HepG2 (cell line): ENCODE data around the gene ZSCAN21. TPM values are rescaled to one million over a fixed set of nuclear protein-coding genes. Genes with fewer than 3 reads are reported as not detected.
A peak's percentile ranks its signal among the peaks of the same experiment; 100 is the strongest.

Source experiments
- ARNT2 ChIP-seq: sonication (generic); formaldehyde crosslinking; IDR thresholded peaks from 2 replicates; pipeline ENCODE4 v1.8.0; 2022; ENCODE audit warnings: mild to moderate bottlenecking, low read depth, missing genetic modification reagents, moderate library complexity
- BORCS8-MEF2B ChIP-seq: sonication (generic); formaldehyde crosslinking; IDR thresholded peaks from 2 replicates; pipeline ENCODE4 v1.8.0; 2022; ENCODE audit warnings: mild to moderate bottlenecking, missing genetic modification reagents
- CENPX ChIP-seq: sonication (generic); formaldehyde crosslinking; IDR thresholded peaks from 2 replicates; pipeline ENCODE4 v1.9.0; 2021; ENCODE audit warnings: mild to moderate bottlenecking, missing genetic modification reagents, moderate library complexity
- IRX3 ChIP-seq: sonication (generic); formaldehyde crosslinking; IDR thresholded peaks from 2 replicates; pipeline ENCODE4 v1.8.1; 2023; ENCODE audit warnings: mild to moderate bottlenecking, low read depth, missing genetic modification reagents, borderline replicate concordance
- MEIS2 ChIP-seq: sonication (generic); formaldehyde crosslinking; IDR thresholded peaks from 2 replicates; pipeline ENCODE4 v1.9.0; 2021; ENCODE audit warnings: mild to moderate bottlenecking, missing genetic modification reagents
- PHF20 ChIP-seq: sonication (generic); formaldehyde crosslinking; IDR thresholded peaks from 2 replicates; pipeline ENCODE4 v1.5.0; 2020; ENCODE audit warnings: mild to moderate bottlenecking, missing genetic modification reagents
- RARG ChIP-seq: sonication (generic); formaldehyde crosslinking; IDR thresholded peaks from 2 replicates; pipeline ENCODE4 v1.4.0; 2020; ENCODE audit warnings: low read depth, mild to moderate bottlenecking, missing genetic modification reagents
- RFXANK ChIP-seq: IDR thresholded peaks from 2 replicates; pipeline ENCODE4 v1.6.1; 2016
- SOX5 ChIP-seq: IDR thresholded peaks from 2 replicates; pipeline ENCODE4 v1.6.1; 2016; ENCODE audit warnings: borderline replicate concordance
- THRA ChIP-seq: sonication (generic); formaldehyde crosslinking; IDR thresholded peaks from 2 replicates; pipeline ENCODE4 v1.4.0; 2020; ENCODE audit warnings: missing genetic modification reagents, borderline replicate concordance
- ZFP91 ChIP-seq: sonication (generic); formaldehyde crosslinking; IDR thresholded peaks from 2 replicates; pipeline ENCODE4 v1.9.0; 2022; ENCODE audit warnings: missing genetic modification reagents, mild to moderate bottlenecking, borderline replicate concordance
- ZFX ChIP-seq: sonication (generic); formaldehyde crosslinking; IDR thresholded peaks from 2 replicates; pipeline ENCODE4 v1.4.0; 2020; ENCODE audit warnings: mild to moderate bottlenecking, low read depth, missing genetic modification reagents, moderate library complexity
- ZNF180 ChIP-seq: sonication (generic); formaldehyde crosslinking; IDR thresholded peaks from 2 replicates; pipeline ENCODE4 v1.4.0; 2020; ENCODE audit warnings: low read depth, missing genetic modification reagents, borderline replicate concordance
- ZNF24 ChIP-seq: fragments of 450-650 bp; IDR thresholded peaks from 2 replicates; pipeline ENCODE4 v1.6.1; 2017; ENCODE audit warnings: antibody characterized with exemption, mild to moderate bottlenecking
- ZNF280D ChIP-seq: sonication (generic); formaldehyde crosslinking; IDR thresholded peaks from 2 replicates; pipeline ENCODE4 v1.5.1; 2020; ENCODE audit warnings: mild to moderate bottlenecking, missing genetic modification reagents
- ZNF652 ChIP-seq: IDR thresholded peaks from 2 replicates; pipeline ENCODE4 v1.6.1; 2016; ENCODE audit warnings: low read depth, borderline replicate concordance
- ZSCAN31 ChIP-seq: sonication (generic); formaldehyde crosslinking; IDR thresholded peaks from 2 replicates; pipeline ENCODE4 v1.5.0; 2020; ENCODE audit warnings: low read depth, mild to moderate bottlenecking, missing genetic modification reagents
- polyA plus RNA-seq, 8 experiments: library from polyadenylated mRNA; depleted of rRNA in 3 of 8; stranded (reverse) in 7 of 8; unstranded in 1 of 8; fragments of >200 nt; fragmentation: Illumina TruSeq in 4 of 8; extraction: Trizol in 4 of 8; gene quantifications; 2 replicates each; pipeline versions ENCODE4 v1.2.1 to v1.2.3, GENCODE V29; 2011 to 2016; ENCODE audit warnings: low read depth in 4 of 8, missing spikeins in 1 of 8, mixed read lengths in 1 of 8; ENCODE audit not compliant: insufficient read depth in 1 of 8
- total RNA-seq, 5 experiments: library from RNA; depleted of rRNA; stranded (reverse); fragments of >200 nt; fragmentation: Illumina TruSeq; extraction: Trizol; gene quantifications; 2 replicates each; pipeline ENCODE4 v1.2.3, GENCODE V29; 2016; ENCODE audit warnings: low read depth in 1 of 5
- TF ChIP-seq, protein P1 (sequence below): sonication (generic); formaldehyde crosslinking; conservative IDR thresholded peaks from 2 replicates; pipeline ENCODE4 v1.4.0; 2020; ENCODE audit warnings: missing genetic modification reagents
- TF ChIP-seq, protein P2 (sequence below): sonication (generic); formaldehyde crosslinking; IDR thresholded peaks from 2 replicates; pipeline ENCODE4 v1.4.0; 2020; ENCODE audit warnings: missing genetic modification reagents, borderline replicate concordance
- TF ChIP-seq, protein P3 (sequence below): sonication (generic); formaldehyde crosslinking; IDR thresholded peaks from 2 replicates; pipeline ENCODE4 v1.4.0; 2020; ENCODE audit warnings: mild to moderate bottlenecking, missing genetic modification reagents

The ZSCAN21 gene
- total and polyA plus RNA-seq, 2 of the 13 experiments (the other 11 are each of a cell fraction or from before 2014, with no cell fraction given), result 7.0 to 10.0 TPM

- TF ChIP-seq MEIS2 (CRISPR knock-in tag), result no peak
- TF ChIP-seq ZNF24, result no peak
- no peak for TF ChIP-seq ZNF180 (CRISPR knock-in tag)
- TF ChIP-seq PHF20, result no peak
- TF ChIP-seq BORCS8-MEF2B (CRISPR knock-in tag), result no peak
- TF ChIP-seq ZFX (CRISPR knock-in tag), result peak; percentile 46; the same call in 1 of the 2 replicates
- no peak; the same call in 1 of the 2 replicates for TF ChIP-seq THRA (CRISPR knock-in tag)
- TF ChIP-seq ARNT2 (CRISPR knock-in tag), result peak; percentile 63; the same call in 1 of the 2 replicates
- TF ChIP-seq, protein P1, sequence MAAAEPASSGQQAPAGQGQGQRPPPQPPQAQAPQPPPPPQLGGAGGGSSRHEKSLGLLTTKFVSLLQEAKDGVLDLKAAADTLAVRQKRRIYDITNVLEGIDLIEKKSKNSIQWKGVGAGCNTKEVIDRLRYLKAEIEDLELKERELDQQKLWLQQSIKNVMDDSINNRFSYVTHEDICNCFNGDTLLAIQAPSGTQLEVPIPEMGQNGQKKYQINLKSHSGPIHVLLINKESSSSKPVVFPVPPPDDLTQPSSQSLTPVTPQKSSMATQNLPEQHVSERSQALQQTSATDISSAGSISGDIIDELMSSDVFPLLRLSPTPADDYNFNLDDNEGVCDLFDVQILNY (CRISPR knock-in tag), result no peak
- TF ChIP-seq SOX5 (CRISPR knock-in tag), result peak; percentile 83
- TF ChIP-seq, protein P2, sequence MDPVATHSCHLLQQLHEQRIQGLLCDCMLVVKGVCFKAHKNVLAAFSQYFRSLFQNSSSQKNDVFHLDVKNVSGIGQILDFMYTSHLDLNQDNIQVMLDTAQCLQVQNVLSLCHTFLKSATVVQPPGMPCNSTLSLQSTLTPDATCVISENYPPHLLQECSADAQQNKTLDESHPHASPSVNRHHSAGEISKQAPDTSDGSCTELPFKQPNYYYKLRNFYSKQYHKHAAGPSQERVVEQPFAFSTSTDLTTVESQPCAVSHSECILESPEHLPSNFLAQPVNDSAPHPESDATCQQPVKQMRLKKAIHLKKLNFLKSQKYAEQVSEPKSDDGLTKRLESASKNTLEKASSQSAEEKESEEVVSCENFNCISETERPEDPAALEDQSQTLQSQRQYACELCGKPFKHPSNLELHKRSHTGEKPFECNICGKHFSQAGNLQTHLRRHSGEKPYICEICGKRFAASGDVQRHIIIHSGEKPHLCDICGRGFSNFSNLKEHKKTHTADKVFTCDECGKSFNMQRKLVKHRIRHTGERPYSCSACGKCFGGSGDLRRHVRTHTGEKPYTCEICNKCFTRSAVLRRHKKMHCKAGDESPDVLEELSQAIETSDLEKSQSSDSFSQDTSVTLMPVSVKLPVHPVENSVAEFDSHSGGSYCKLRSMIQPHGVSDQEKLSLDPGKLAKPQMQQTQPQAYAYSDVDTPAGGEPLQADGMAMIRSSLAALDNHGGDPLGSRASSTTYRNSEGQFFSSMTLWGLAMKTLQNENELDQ (CRISPR knock-in tag), result no peak
- no peak for TF ChIP-seq ZNF280D (CRISPR knock-in tag)
- TF ChIP-seq ZNF652, result peak; percentile 35; the same call in 1 of the 2 replicates
- no peak for TF ChIP-seq RARG
- TF ChIP-seq ZSCAN31 (CRISPR knock-in tag), result no peak
- TF ChIP-seq ZFP91 (CRISPR knock-in tag), result no peak
- no peak for TF ChIP-seq IRX3 (CRISPR knock-in tag)
- TF ChIP-seq, protein P3, sequence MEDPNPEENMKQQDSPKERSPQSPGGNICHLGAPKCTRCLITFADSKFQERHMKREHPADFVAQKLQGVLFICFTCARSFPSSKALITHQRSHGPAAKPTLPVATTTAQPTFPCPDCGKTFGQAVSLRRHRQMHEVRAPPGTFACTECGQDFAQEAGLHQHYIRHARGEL (CRISPR knock-in tag), result no peak
- TF ChIP-seq RFXANK (CRISPR knock-in tag), result no peak
- no peak for TF ChIP-seq CENPX
Measured at GRCh38 chr7:100079024-100079560, 29.5 kb downstream of the ZSCAN21 start (continued).
